ENCODE results near the gene KRT33B. TPM values are rescaled to one million over a fixed set of nuclear protein-coding genes. Genes with fewer than 3 reads are reported as not detected.
A peak's percentile ranks its signal among the peaks of the same experiment; 100 is the strongest.

KRT33B gene
- total RNA-seq, 4 donors from 2014 or later, result not detected

DNA sequence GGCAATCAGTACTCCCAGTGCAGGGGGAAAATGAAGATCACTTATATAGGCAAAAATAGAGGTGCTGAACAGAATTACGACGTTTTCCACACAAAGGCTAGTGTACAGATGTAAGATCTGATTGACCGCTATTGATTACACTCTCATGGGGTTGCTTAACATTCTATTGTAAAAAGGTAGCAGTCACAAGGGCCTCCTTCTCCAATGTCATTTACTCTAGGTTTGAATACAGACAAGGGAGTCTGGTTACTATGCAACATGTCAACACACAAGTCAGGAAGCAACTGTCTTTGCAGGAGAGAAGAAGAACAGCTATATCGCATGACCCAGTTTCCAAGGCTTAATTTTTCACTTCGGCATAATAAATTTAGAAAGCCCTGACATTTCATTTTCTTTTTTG, 46.9 kb upstream of the KRT33B start:
- H3K9me3 ChIP-seq, result no peaks in the 10 kb centered on the region
- WGBS, result 59% methylated on average over 5 of the region's 5 CpGs
- intact Hi-C loops (cut with DNase I), result no loop called here
- H3K27me3 ChIP-seq, result no peaks in the 10 kb centered on the region
- H3K4me1 ChIP-seq, result peaks cover 0 to 35% (median 29%) of the 10 kb centered on the region in 4 donors
- no peak for DNase-seq (ENCODE audit: extremely low spot score)
- no peak overlapping the region for H3K4me3 ChIP-seq
- H3K36me3 ChIP-seq, result no peaks in the 10 kb centered on the region
- TF ChIP-seq EP300 (IDR thresholded peaks at IDR 0.05), result no peak
- TF ChIP-seq POLR2A (IDR thresholded peaks at IDR 0.05; ENCODE audit: low read depth), result no peak
- TF ChIP-seq, protein P1, sequence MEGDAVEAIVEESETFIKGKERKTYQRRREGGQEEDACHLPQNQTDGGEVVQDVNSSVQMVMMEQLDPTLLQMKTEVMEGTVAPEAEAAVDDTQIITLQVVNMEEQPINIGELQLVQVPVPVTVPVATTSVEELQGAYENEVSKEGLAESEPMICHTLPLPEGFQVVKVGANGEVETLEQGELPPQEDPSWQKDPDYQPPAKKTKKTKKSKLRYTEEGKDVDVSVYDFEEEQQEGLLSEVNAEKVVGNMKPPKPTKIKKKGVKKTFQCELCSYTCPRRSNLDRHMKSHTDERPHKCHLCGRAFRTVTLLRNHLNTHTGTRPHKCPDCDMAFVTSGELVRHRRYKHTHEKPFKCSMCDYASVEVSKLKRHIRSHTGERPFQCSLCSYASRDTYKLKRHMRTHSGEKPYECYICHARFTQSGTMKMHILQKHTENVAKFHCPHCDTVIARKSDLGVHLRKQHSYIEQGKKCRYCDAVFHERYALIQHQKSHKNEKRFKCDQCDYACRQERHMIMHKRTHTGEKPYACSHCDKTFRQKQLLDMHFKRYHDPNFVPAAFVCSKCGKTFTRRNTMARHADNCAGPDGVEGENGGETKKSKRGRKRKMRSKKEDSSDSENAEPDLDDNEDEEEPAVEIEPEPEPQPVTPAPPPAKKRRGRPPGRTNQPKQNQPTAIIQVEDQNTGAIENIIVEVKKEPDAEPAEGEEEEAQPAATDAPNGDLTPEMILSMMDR (IDR thresholded peaks at IDR 0.05), result no peak
- TF ChIP-seq POLR2AphosphoS5 (IDR thresholded peaks at IDR 0.05), result no peak
- H3K27ac ChIP-seq (replicated peaks in 1 of 4), result peak overlapping the region in 2 of 4 donors; percentile 2 to 22

DNA sequence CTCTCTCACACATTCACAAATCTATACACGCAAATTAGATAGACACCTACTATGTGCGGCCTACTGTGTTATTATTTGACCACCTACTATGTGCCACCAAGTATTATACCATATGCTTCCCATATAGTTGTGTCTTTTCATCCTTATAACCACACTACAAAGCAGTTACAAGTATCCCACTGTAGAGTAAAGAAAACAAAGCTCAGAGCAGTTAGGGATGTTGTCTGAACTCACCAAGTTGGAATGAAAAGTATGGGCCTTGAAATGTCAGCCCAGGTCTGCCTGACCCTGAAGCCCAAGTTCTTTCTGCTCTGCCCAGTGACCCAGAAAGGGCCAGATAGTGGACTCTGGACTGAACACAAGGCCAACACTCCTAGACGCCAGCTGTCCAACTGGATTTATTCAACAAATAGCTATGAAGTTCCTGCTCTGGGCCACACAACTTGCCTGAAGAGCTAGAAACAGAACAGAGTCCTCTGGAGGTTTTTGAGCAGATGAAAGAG, 46.3 kb upstream of the KRT33B start:
- H3K9me3 ChIP-seq, result no peaks in the 10 kb centered on the region
- H3K4me3 ChIP-seq, result no peak overlapping the region
- WGBS, result 65% methylated on average over 3 of the region's 3 CpGs
- H3K27ac ChIP-seq (replicated peaks in 1 of 4), result peak overlapping the region in 2 of 4 donors; percentile 2 to 22
- DNase-seq (ENCODE audit: extremely low spot score), result no peak
- H3K36me3 ChIP-seq, result no peaks in the 10 kb centered on the region
- no peaks in the 10 kb centered on the region for H3K27me3 ChIP-seq
- peak in 1 of 2 donors; percentile 13 for TF ChIP-seq POLR2AphosphoS5 (IDR thresholded peaks at IDR 0.05)
- TF ChIP-seq, protein P1 (IDR thresholded peaks at IDR 0.05), result no peak
- H3K4me1 ChIP-seq, result peaks cover 0 to 35% (median 29%) of the 10 kb centered on the region in 4 donors
- intact Hi-C loops (cut with DNase I), result no loop called here

DNA sequence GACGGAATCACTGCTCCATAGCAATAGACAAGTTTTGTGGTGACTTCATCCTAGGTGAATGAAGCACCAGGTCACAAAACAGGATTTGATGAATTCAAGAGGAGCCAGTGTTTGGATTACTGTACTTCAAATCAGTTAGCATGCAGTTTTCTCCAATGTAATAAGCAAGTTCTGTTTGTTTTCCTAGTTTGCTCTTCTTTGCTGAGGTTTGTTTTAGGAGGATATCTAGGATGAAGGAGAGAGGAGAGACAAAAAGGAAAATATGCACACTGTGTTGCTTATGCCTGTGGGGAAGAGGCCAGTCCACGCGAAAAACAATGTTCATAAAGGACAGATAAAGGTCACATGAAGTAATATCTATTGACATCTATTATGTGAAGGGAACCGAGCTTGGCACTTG, 45.8 kb upstream of the KRT33B start:
- peaks cover 0 to 35% (median 29%) of the 10 kb centered on the region in 4 donors for H3K4me1 ChIP-seq
- DNase-seq (ENCODE audit: extremely low spot score), result no peak
- TF ChIP-seq, protein P1 (IDR thresholded peaks at IDR 0.05), result no peak
- TF ChIP-seq POLR2AphosphoS5 (IDR thresholded peaks at IDR 0.05) (no peak), EP300 (IDR thresholded peaks at IDR 0.05) (no peak), POLR2A (IDR thresholded peaks at IDR 0.05; ENCODE audit: low read depth) (no peak)
- no peak overlapping the region for H3K27ac ChIP-seq (replicated peaks in 1 of 4)
- 78% methylated on average over 4 of the region's 4 CpGs for WGBS
- no peak overlapping the region for H3K4me3 ChIP-seq
- intact Hi-C loops (cut with DNase I), result no loop called here
- H3K36me3 ChIP-seq, result no peaks in the 10 kb centered on the region
- no peaks in the 10 kb centered on the region for H3K27me3 ChIP-seq
- H3K9me3 ChIP-seq, result no peaks in the 10 kb centered on the region

DNA sequence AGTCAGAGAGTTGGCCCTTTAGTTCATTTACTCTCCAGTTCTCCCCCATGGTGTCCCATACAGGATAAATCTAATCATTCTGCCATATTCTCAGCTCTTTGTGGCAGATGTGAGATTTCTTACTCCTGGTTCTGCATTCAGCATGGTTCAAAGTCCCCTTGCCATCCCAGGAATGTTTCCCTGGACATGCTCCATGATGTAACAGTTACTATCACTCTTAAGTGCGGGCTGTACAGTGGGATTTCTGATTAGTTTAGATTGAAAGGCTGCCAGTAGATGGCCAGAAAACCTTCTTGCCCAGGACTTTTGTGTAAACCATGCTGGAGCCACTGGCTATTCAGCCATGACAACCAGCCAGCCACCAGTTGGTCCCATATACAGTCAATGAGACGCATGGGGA, 44.4 kb upstream of the KRT33B start:
- no peak for TF ChIP-seq POLR2A (IDR thresholded peaks at IDR 0.05; ENCODE audit: low read depth)
- no peak for TF ChIP-seq EP300 (IDR thresholded peaks at IDR 0.05)
- TF ChIP-seq, protein P1 (IDR thresholded peaks at IDR 0.05), result no peak
- DNase-seq (ENCODE audit: extremely low spot score), result no peak
- Histone ChIP-seq H3K27ac (replicated peaks in 1 of 4) (no peak overlapping the region), H3K27me3 (no peaks in the 10 kb centered on the region), H3K9me3 (no peaks in the 10 kb centered on the region), H3K4me1 (peaks cover 0 to 27% (median 23%) of the 10 kb centered on the region in 4 donors), H3K4me3 (no peak overlapping the region), H3K36me3 (no peaks in the 10 kb centered on the region)
- WGBS, result 85% methylated on average over 2 of the region's 2 CpGs
- intact Hi-C loops (cut with DNase I), result no loop called here

DNA sequence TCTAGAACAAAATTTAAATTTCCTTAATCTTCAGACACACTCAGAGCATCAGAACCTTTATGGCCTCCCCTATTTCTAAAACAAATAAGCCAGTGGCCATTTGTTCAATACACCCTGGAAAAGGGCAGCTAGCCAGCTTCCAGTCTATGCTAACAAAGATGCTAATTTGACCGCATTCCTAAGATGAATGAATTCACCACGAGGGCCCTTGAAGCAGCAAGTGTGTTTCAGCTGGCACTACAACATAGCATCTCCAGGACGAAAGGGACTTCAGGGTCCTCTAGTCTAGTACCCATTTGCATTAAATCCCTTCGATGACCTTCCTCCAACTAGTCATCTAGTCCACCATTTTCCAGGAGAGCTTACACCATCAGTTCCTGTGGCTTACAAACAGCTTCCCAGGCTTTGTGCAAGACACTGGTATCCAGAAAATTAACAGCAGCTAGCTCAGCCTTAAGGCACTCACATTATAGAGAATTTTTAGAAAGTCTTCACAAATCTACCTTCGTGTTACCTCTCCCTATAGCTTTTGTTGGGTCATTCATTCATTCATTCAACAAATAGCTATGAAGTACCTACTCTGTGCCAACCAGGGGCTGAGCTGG, 43.8 kb upstream of the KRT33B start:
- WGBS, result 75% methylated on average over 5 of the region's 5 CpGs
- TF ChIP-seq EP300 (IDR thresholded peaks at IDR 0.05) (no peak), POLR2A (IDR thresholded peaks at IDR 0.05; ENCODE audit: low read depth) (no peak), POLR2AphosphoS5 (IDR thresholded peaks at IDR 0.05) (no peak)
- TF ChIP-seq, protein P1 (IDR thresholded peaks at IDR 0.05), result no peak
- H3K27me3 ChIP-seq, result no peaks in the 10 kb centered on the region
- H3K9me3 ChIP-seq, result no peaks in the 10 kb centered on the region
- H3K4me3 ChIP-seq, result no peak overlapping the region
- no peak for DNase-seq (ENCODE audit: extremely low spot score)
- intact Hi-C loops (cut with DNase I), result no loop called here
- H3K36me3 ChIP-seq, result no peaks in the 10 kb centered on the region
- peaks cover 0 to 27% (median 23%) of the 10 kb centered on the region in 4 donors for H3K4me1 ChIP-seq
- no peak overlapping the region for H3K27ac ChIP-seq (replicated peaks in 1 of 4)

Data from esophagus muscularis mucosa (tissue), 4 donors.